SK-N-SH (cell line): Measurements from ENCODE around the gene RGS17. TPM values are rescaled to one million over a fixed set of nuclear protein-coding genes. Genes with fewer than 3 reads are reported as not detected.
"Not testable (repeated sequence)": the region's sequence is repeated elsewhere in the genome, so short reads cannot be mapped to it uniquely, and the experiment has no call there.

ENCODE experiments used
- CTCF ChIA-PET: fragments of 300-600, 350-600 bp; formaldehyde crosslinking; extraction: SDS; loops from one replicate; lab custom pipeline; 2021; lab: Yijun Ruan, JAX
- POLR2A ChIA-PET: fragments of 350-600 bp; sonication (Branson Sonifier 250); formaldehyde crosslinking; extraction: SDS; loops from one replicate; lab custom pipeline; 2020; ENCODE audit warnings: antibody characterized with exemption, inconsistent platforms; lab: Yijun Ruan, JAX
- DNase-seq: peaks from one replicate; pipeline ENCODE4 v3.0.0; 2012
- H2AFZ ChIP-seq: fragments of 200-600 bp; sonication (generic); 2 replicates; pipeline ENCODE4 v1.8.1; 2016; ENCODE audit warnings: antibody characterized with exemption, mild to moderate bottlenecking, low read depth
- H3F3A ChIP-seq: fragments of 200-600 bp; sonication (generic); replicated peaks from 2 replicates; pipeline ENCODE3; 2016; ENCODE audit warnings: antibody characterized with exemption, mild to moderate bottlenecking; ENCODE audit not compliant: insufficient read depth
- H3K27ac ChIP-seq, 2 experiments: fragments of 200-500 bp in 1 of 2; fragments of 200-600 bp in 1 of 2; sonication (Bioruptor generic) in 1 of 2; sonication (generic), shearing (Covaris generic) in 1 of 2; 2 replicates each; pipeline versions ENCODE4 v1.5.1 to v1.6.1; 2014 to 2016; ENCODE audit warnings: low read depth in 2 of 2, inconsistent platforms in 1 of 2, low read length in 1 of 2, mild to moderate bottlenecking in 1 of 2, mixed read lengths in 1 of 2
- H3K27me3 ChIP-seq: fragments of 200-600 bp; sonication (generic), shearing (Covaris generic); 2 replicates; pipeline ENCODE4 v1.6.1; 2016; ENCODE audit warnings: mixed run types; ENCODE audit not compliant: insufficient read depth
- H3K36me3 ChIP-seq, 2 experiments: fragments of 200-500 bp in 1 of 2; fragments of 200-600 bp in 1 of 2; sonication (Bioruptor generic) in 1 of 2; sonication (generic) in 1 of 2; replicated peaks in 1 of 2; 2 replicates each; pipeline versions ENCODE3 to v1.5.1; 2014 to 2016; ENCODE audit warnings: low read length in 1 of 2, mild to moderate bottlenecking in 1 of 2; ENCODE audit not compliant: insufficient read depth in 2 of 2, control insufficient read depth in 1 of 2
- H3K4me1 ChIP-seq, 2 experiments: fragments of 200-500 bp in 1 of 2; fragments of 200-600 bp in 1 of 2; sonication (Bioruptor generic) in 1 of 2; sonication (generic), shearing (Covaris generic) in 1 of 2; 2 replicates each; pipeline versions ENCODE4 v1.5.1 to v1.6.1; 2014 to 2016; ENCODE audit warnings: low read depth in 1 of 2, low read length in 1 of 2, mixed run types in 1 of 2; ENCODE audit not compliant: insufficient read depth in 2 of 2, control insufficient read depth in 1 of 2
- H3K4me2 ChIP-seq: fragments of 200-600 bp; sonication (generic), shearing (Covaris generic); 2 replicates; pipeline ENCODE4 v1.6.1; 2017; ENCODE audit warnings: mixed run types
- H3K4me3 ChIP-seq, 2 experiments: fragments of 200-500 bp in 1 of 2; fragments of 200-600 bp in 1 of 2; sonication (Bioruptor generic) in 1 of 2; sonication (generic), shearing (Covaris generic) in 1 of 2; 2 replicates each; pipeline versions ENCODE4 v1.5.1 to v1.8.1; 2014 to 2016; ENCODE audit warnings: low read depth in 2 of 2, inconsistent platforms in 1 of 2, low read length in 1 of 2, mild to moderate bottlenecking in 1 of 2, mixed read lengths in 1 of 2, moderate library complexity in 1 of 2
- H3K79me2 ChIP-seq: fragments of 200-600 bp; sonication (generic); 2 replicates; pipeline ENCODE4 v1.8.1; 2017; ENCODE audit warnings: mild to moderate bottlenecking; ENCODE audit not compliant: insufficient read depth
- H3K9ac ChIP-seq: fragments of 200-600 bp; sonication (generic); 2 replicates; pipeline ENCODE4 v1.6.1; 2017; ENCODE audit warnings: mixed run types
- H3K9me2 ChIP-seq: fragments of 200-600 bp; sonication (generic); 2 replicates; pipeline ENCODE4 v1.6.1; 2017; ENCODE audit warnings: mixed run types
- H3K9me3 ChIP-seq: fragments of 200-600 bp; sonication (generic); 2 replicates; pipeline ENCODE4 v1.6.1; 2017; ENCODE audit warnings: mixed run types, mild to moderate bottlenecking, moderate library complexity
- H4K20me1 ChIP-seq: fragments of 200-600 bp; sonication (generic); 2 replicates; pipeline ENCODE4 v1.6.1; 2017; ENCODE audit warnings: mild to moderate bottlenecking, mixed run types; ENCODE audit not compliant: insufficient read depth
- EP300 ChIP-seq, 2 experiments: IDR thresholded peaks; 2 replicates each; pipeline versions ENCODE4 v1.4.0 to v1.6.1; 2012; ENCODE audit warnings: borderline replicate concordance in 1 of 2, low read depth in 1 of 2, low read length in 1 of 2
- EZH2phosphoT487 ChIP-seq: fragments of 200-600 bp; sonication (generic); IDR thresholded peaks from 2 replicates; pipeline ENCODE4 v1.6.1; 2017; ENCODE audit warnings: low read depth, mixed run types, mild to moderate bottlenecking, antibody characterized with exemption, moderate library complexity, borderline replicate concordance
- FOXJ3 ChIP-seq: sonication (generic); formaldehyde crosslinking; IDR thresholded peaks from 2 replicates; pipeline ENCODE4 v1.5.1; 2020; ENCODE audit warnings: mild to moderate bottlenecking, missing genetic modification reagents
- GABPA ChIP-seq: IDR thresholded peaks from 2 replicates; pipeline ENCODE4 v1.4.0; 2012; ENCODE audit warnings: low read depth, mild to moderate bottlenecking
- MEF2A ChIP-seq: IDR thresholded peaks from 2 replicates; pipeline ENCODE4 v1.4.0; 2012; ENCODE audit warnings: low read depth, borderline replicate concordance
- RAD21 ChIP-seq: IDR thresholded peaks from 2 replicates; pipeline ENCODE4 v1.6.1; 2012; ENCODE audit warnings: mild to moderate bottlenecking, low read length
- RCOR1 ChIP-seq: fragments of 150-350 bp; IDR thresholded peaks from 2 replicates; pipeline ENCODE4 v1.6.1; 2017; ENCODE audit warnings: antibody characterized with exemption, low read length
- SMC3 ChIP-seq: IDR thresholded peaks from 2 replicates; pipeline ENCODE4 v1.6.1; 2012; ENCODE audit warnings: low read depth, low read length, improper control_type of control experiment
- TAF1 ChIP-seq: IDR thresholded peaks from 2 replicates; pipeline ENCODE4 v1.6.1; 2012; ENCODE audit warnings: low read depth, mild to moderate bottlenecking, low read length, moderate library complexity, borderline replicate concordance
- WGBS: methylation state at CpG from one replicate; pipeline ENCODE4 v1.1.6; 2017; ENCODE audit warnings: low lambda C conversion rate; 5-methylcytosine and 5-hydroxymethylcytosine counted together
- polyA plus RNA-seq, 3 experiments: library from polyadenylated mRNA; depleted of rRNA; stranded (reverse); fragments of >200 nt; gene quantifications; 2 replicates each; pipeline ENCODE4 v1.2.3, GENCODE V29; 2012
- TF ChIP-seq, protein P1 (sequence below): fragments of 200-600 bp; sonication (generic); IDR thresholded peaks from 2 replicates; pipeline ENCODE4 v1.6.1; 2017; ENCODE audit warnings: antibody characterized with exemption, mild to moderate bottlenecking, moderate library complexity
- TF ChIP-seq, protein P2 (sequence below): IDR thresholded peaks from 2 replicates; pipeline ENCODE4 v1.4.0; 2012; ENCODE audit warnings: low read depth, borderline replicate concordance

Gene RGS17
- polyA plus RNA-seq, 1 of the 3 experiments (the other 2 are of a cell fraction): 1.4 TPM

DNA sequence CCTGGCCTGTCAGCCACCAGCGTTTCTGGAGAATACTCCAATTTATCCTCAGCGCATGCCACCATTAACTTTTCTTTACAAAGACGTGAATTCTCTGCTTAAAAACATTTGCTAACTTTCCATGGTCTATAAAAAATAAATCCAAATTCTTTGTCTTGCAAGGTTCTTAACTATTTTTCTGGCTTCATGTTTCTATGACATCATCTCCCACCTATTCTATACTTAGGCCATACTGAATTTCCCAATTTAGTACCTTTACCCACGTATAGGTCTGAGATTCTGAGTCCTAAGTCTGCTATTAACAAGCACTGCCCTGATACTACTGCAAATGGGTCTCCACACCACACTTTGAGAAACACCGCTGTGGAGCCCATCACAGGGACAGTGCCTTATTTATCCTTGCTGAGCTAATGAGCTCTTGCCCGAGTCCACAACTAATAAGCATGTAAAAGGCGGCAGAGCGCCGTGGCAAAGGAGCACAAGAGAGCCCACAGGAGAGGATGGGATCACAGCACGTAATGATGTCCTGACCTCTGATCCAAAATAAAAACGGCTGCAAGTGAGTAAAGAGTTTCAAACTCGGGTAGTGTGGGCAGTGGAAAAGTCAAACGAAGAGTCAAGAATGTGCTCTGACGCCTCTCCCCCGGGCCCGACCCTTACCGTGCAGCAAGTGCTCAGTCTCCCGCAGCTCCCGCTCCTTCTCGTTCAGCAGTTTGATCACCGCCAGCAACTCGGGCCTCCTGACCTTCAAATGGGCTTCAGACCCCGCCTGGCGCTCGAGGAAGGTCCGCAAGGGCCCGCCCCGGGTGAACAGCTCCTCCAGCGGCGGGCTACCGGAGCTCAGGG, 129.1 kb downstream of the RGS17 start:
- Histone ChIP-seq H3K4me1 (peaks cover 0 to 13% of the 10 kb centered on the region in 2 experiments; a peak in 2 of 4 replicates), H3K9me3 (no peaks in the 10 kb centered on the region), H3K27ac (peak overlapping the region; percentile 61 to 95), H3K4me2 (peak overlapping the region; percentile 80), H3K27me3 (no peaks in the 10 kb centered on the region), H3K36me3 (peaks cover 19 to 29% of the 10 kb centered on the region in 2 experiments), H2AFZ (no peak overlapping the region; the same call in 1 of the 2 replicates), H3K4me3 (peak overlapping the region; percentile 83 to 97), H4K20me1 (peaks cover 28% of the 10 kb centered on the region), H3K9ac (peak overlapping the region; percentile 89), H3K9me2 (no peaks in the 10 kb centered on the region), H3F3A (peaks cover 34% of the 10 kb centered on the region), H3K79me2 (peaks cover 76% of the 10 kb centered on the region)
- 3% methylated on average over 12 of the region's 31 CpGs for WGBS
- peak; percentile 36 for DNase-seq
- CTCF ChIA-PET: no interaction called here
- POLR2A ChIA-PET: no interaction called here
- TF ChIP-seq EP300 (IDR thresholded peaks at IDR 0.05; ENCODE audit: borderline replicate concordance in 1 of 2, low read depth in 1 of 2, low read length in 1 of 2) (no peak), RCOR1 (no peak)

DNA sequence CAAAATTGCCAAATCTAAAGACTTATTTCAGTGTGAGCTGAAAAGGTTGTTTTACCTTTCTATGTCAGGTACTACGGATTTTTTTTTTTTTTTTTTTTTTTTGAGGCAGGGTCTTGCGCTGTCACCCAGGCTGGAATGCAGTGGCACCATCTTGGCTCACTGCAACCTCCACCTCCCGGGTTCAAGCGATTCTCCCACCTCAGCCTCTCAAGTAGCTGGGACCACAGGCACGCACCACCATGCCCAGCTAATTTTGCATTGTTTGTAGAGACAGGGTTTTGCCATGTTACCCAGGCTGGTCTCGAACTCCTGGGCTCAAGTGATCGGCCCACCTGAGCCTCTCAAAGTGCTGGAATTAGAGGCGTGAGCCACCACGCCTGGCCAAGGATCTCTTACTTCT, 130.3 kb downstream of the RGS17 start:
- H3K9me2 ChIP-seq, DNase-seq, H3K27me3 ChIP-seq, H3K9me3 ChIP-seq, H2AFZ ChIP-seq: not testable (repeated sequence)
- H3K36me3 ChIP-seq: peaks cover 31 to 41% of the 10 kb centered on the region in 2 experiments
- H3K4me1 ChIP-seq: peaks cover 0 to 13% of the 10 kb centered on the region in 2 experiments; a peak in 2 of 4 replicates
- WGBS: 95% methylated on average over 9 of the region's 9 CpGs
- peaks cover 40% of the 10 kb centered on the region for H3F3A ChIP-seq
- H3K9ac ChIP-seq: peak overlapping the region; percentile 89; the same call in 1 of the 2 replicates
- 0 out of 4 replicates have a peak overlapping the region, but pooled peaks of 1 of the 2 experiments have one; percentile 95 for H3K27ac ChIP-seq
- ChIA-PET CTCF (interaction anchor here (1.5 kb wide), 1 partner anchor 10 kb away, joined by 3 read pairs; no protein-coding TSS in a partner anchor), POLR2A (interaction anchor here (2.0 kb wide), 1 partner anchor 18 kb away, joined by 11 read pairs; the partner anchor contains the start of gene FBXO5)
- peaks cover 88% of the 10 kb centered on the region for H3K79me2 ChIP-seq
- H4K20me1 ChIP-seq: peaks cover 33% of the 10 kb centered on the region
- H3K4me2 ChIP-seq: peak overlapping the region; percentile 80
- peak overlapping the region; percentile 83 to 97; a peak in 3 of 4 replicates for H3K4me3 ChIP-seq

DNA sequence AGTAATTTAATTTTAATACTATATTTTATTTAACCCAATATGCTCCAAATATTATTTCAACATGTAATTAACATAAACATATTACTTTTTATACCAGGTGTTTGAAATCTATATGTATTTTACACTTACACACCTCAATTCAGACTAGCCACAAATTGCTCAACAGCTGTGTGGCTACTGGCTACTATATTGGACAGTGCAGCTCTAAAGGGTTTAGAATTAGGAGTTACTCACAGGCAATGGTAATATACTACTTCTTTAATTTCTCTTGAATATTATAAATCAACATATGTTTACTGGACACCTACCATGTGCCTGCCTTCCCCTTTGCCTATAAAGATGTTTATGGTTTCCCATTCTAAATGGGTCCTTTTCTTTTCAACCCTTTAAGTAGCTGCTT, 130.8 kb downstream of the RGS17 start:
- Histone ChIP-seq H3K9me3 (no peaks in the 10 kb centered on the region), H3K4me2 (peak overlapping the region; percentile 80; the same call in 1 of the 2 replicates), H3K79me2 (peaks cover 93% of the 10 kb centered on the region), H3K4me3 (peak overlapping the region in 1 of 2 experiments; percentile 15; a peak in 1 of 4 replicates), H3K36me3 (peaks cover 37 to 47% of the 10 kb centered on the region in 2 experiments), H3K4me1 (peaks cover 0 to 13% of the 10 kb centered on the region in 2 experiments; a peak in 2 of 4 replicates), H3K27me3 (no peaks in the 10 kb centered on the region), H2AFZ (no peak overlapping the region), H3F3A (peaks cover 44% of the 10 kb centered on the region), H4K20me1 (peaks cover 33% of the 10 kb centered on the region), H3K27ac (no peak overlapping the region), H3K9ac (peak overlapping the region; percentile 89; the same call in 1 of the 2 replicates), H3K9me2 (no peaks in the 10 kb centered on the region)
- DNase-seq: no peak
- ChIA-PET POLR2A (interaction anchor here (2.0 kb wide), 1 partner anchor 17 kb away, joined by 11 read pairs; the partner anchor contains the start of gene FBXO5), CTCF (interaction anchor here (1.5 kb wide), 1 partner anchor 9 kb away, joined by 3 read pairs; no protein-coding TSS in a partner anchor)
- TF ChIP-seq FOXJ3 (no peak), RAD21 (no peak), EP300 (IDR thresholded peaks at IDR 0.05; ENCODE audit: borderline replicate concordance in 1 of 2, low read depth in 1 of 2, low read length in 1 of 2) (no peak), GABPA (no peak), RCOR1 (no peak), SMC3 (no peak), TAF1 (no peak), EZH2phosphoT487 (no peak), MEF2A (no peak)
- TF ChIP-seq, protein P1, sequence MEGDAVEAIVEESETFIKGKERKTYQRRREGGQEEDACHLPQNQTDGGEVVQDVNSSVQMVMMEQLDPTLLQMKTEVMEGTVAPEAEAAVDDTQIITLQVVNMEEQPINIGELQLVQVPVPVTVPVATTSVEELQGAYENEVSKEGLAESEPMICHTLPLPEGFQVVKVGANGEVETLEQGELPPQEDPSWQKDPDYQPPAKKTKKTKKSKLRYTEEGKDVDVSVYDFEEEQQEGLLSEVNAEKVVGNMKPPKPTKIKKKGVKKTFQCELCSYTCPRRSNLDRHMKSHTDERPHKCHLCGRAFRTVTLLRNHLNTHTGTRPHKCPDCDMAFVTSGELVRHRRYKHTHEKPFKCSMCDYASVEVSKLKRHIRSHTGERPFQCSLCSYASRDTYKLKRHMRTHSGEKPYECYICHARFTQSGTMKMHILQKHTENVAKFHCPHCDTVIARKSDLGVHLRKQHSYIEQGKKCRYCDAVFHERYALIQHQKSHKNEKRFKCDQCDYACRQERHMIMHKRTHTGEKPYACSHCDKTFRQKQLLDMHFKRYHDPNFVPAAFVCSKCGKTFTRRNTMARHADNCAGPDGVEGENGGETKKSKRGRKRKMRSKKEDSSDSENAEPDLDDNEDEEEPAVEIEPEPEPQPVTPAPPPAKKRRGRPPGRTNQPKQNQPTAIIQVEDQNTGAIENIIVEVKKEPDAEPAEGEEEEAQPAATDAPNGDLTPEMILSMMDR: no peak
- TF ChIP-seq, protein P2, sequence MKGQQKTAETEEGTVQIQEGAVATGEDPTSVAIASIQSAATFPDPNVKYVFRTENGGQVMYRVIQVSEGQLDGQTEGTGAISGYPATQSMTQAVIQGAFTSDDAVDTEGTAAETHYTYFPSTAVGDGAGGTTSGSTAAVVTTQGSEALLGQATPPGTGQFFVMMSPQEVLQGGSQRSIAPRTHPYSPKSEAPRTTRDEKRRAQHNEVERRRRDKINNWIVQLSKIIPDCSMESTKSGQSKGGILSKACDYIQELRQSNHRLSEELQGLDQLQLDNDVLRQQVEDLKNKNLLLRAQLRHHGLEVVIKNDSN: no peak
